H9 (cell line): ENCODE data around the gene GPI. TPM values are rescaled to one million over a fixed set of nuclear protein-coding genes. Genes with fewer than 3 reads are reported as not detected.

Experiments used
- DNase-seq: peaks from one replicate; pipeline ENCODE4 v3.0.0-alpha.2; 2017
- H2AFZ ChIP-seq: one replicate; pipeline ENCODE4 v1.6.1; 2013; ENCODE audit warnings: mild to moderate bottlenecking, low read length, control low read depth, moderate library complexity
- H2AK5ac ChIP-seq: 2 replicates; pipeline ENCODE4 v1.6.1; 2013; ENCODE audit warnings: low read length, control low read depth, mixed read lengths; ENCODE audit not compliant: insufficient read length
- H2BK120ac ChIP-seq: one replicate; pipeline ENCODE4 v1.6.1; 2013; ENCODE audit warnings: low read depth, mild to moderate bottlenecking, low read length, control low read depth, inconsistent platforms; ENCODE audit not compliant: poor library complexity, severe bottlenecking
- H2BK12ac ChIP-seq: 2 replicates; pipeline ENCODE4 v1.6.1; 2013; ENCODE audit warnings: low read length, control low read depth, mixed read lengths, low read depth; ENCODE audit not compliant: insufficient read length
- H2BK15ac ChIP-seq: 2 replicates; pipeline ENCODE4 v1.6.1; 2013; ENCODE audit warnings: low read depth, low read length, control low read depth
- H2BK20ac ChIP-seq: one replicate; pipeline ENCODE4 v1.6.1; 2013; ENCODE audit warnings: low read depth, mild to moderate bottlenecking, low read length, control low read depth, inconsistent platforms; ENCODE audit not compliant: poor library complexity, severe bottlenecking
- H2BK5ac ChIP-seq: 2 replicates; pipeline ENCODE4 v1.6.1; 2013; ENCODE audit warnings: low read length, control low read depth, mixed read lengths; ENCODE audit not compliant: insufficient read length
- H3K14ac ChIP-seq: 2 replicates; pipeline ENCODE4 v1.6.1; 2013; ENCODE audit warnings: low read length, control low read depth; ENCODE audit not compliant: insufficient read depth
- H3K18ac ChIP-seq: 2 replicates; pipeline ENCODE4 v1.6.1; 2013; ENCODE audit warnings: low read depth, mild to moderate bottlenecking, mixed read lengths, low read length, control low read depth; ENCODE audit not compliant: insufficient read length
- H3K23ac ChIP-seq: 2 replicates; pipeline ENCODE4 v1.6.1; 2013; ENCODE audit warnings: low read length, control low read depth, mixed read lengths, low read depth; ENCODE audit not compliant: insufficient read length
- H3K23me2 ChIP-seq: 2 replicates; pipeline ENCODE4 v1.6.1; 2013; ENCODE audit warnings: low read depth, mild to moderate bottlenecking, mixed read lengths, low read length, control low read depth; ENCODE audit not compliant: insufficient read length, poor library complexity, severe bottlenecking
- H3K27ac ChIP-seq: 2 replicates; pipeline ENCODE4 v1.5.1; 2013; ENCODE audit warnings: low read length, control low read depth, mixed read lengths, low read depth; ENCODE audit not compliant: insufficient read length
- H3K27me3 ChIP-seq: 2 replicates; pipeline ENCODE4 v1.6.1; 2013; ENCODE audit warnings: low read length, control low read depth, inconsistent platforms; ENCODE audit not compliant: insufficient read depth
- H3K4ac ChIP-seq: 2 replicates; pipeline ENCODE4 v1.6.1; 2013; ENCODE audit warnings: low read depth, mild to moderate bottlenecking, control low read depth, inconsistent platforms, low read length, moderate library complexity
- H3K4me1 ChIP-seq: 2 replicates; pipeline ENCODE4 v1.6.1; 2013; ENCODE audit warnings: low read length, control low read depth, inconsistent platforms; ENCODE audit not compliant: insufficient read depth
- H3K4me2 ChIP-seq: 2 replicates; pipeline ENCODE4 v1.6.1; 2013; ENCODE audit warnings: low read length, control low read depth, mixed read lengths; ENCODE audit not compliant: insufficient read length, insufficient read depth
- H3K56ac ChIP-seq: 2 replicates; pipeline ENCODE4 v1.6.1; 2013; ENCODE audit warnings: low read depth, mild to moderate bottlenecking, mixed read lengths, low read length, control low read depth; ENCODE audit not compliant: insufficient read length
- H3K79me1 ChIP-seq: 2 replicates; pipeline ENCODE4 v1.6.1; 2013; ENCODE audit warnings: low read depth, mild to moderate bottlenecking, moderate library complexity, low read length, control low read depth, inconsistent platforms; ENCODE audit not compliant: insufficient read depth, poor library complexity, severe bottlenecking
- H3K79me2 ChIP-seq: 2 replicates; pipeline ENCODE4 v1.6.1; 2013; ENCODE audit warnings: low read length, control low read depth, inconsistent platforms; ENCODE audit not compliant: insufficient read depth
- H3K9ac ChIP-seq: 2 replicates; pipeline ENCODE4 v1.6.1; 2013; ENCODE audit warnings: low read length, control low read depth, mixed read lengths; ENCODE audit not compliant: insufficient read length; ENCODE audit errors: extremely low read depth
- H3K9me3 ChIP-seq: one replicate; pipeline ENCODE4 v1.6.1; 2013; ENCODE audit warnings: low read depth, low read length, inconsistent platforms; ENCODE audit not compliant: control insufficient read depth
- H3T11ph ChIP-seq: one replicate; pipeline ENCODE4 v1.6.1; 2013; ENCODE audit warnings: mild to moderate bottlenecking, low read length, control low read depth, inconsistent platforms
- H4K20me1 ChIP-seq: one replicate; pipeline ENCODE4 v1.6.1; 2013; ENCODE audit not compliant: control insufficient read depth, insufficient read length, insufficient read depth
- H4K5ac ChIP-seq: 2 replicates; pipeline ENCODE4 v1.6.1; 2013; ENCODE audit warnings: low read depth, mild to moderate bottlenecking, mixed read lengths, low read length, control low read depth; ENCODE audit not compliant: insufficient read length
- H4K8ac ChIP-seq: replicated peaks from 2 replicates; pipeline ENCODE4 v1.6.1; 2013; ENCODE audit warnings: low read length, control low read depth, mixed read lengths, low read depth; ENCODE audit not compliant: insufficient read length
- H4K91ac ChIP-seq: 2 replicates; pipeline ENCODE4 v1.6.1; 2013; ENCODE audit warnings: low read depth, mild to moderate bottlenecking, moderate library complexity, mixed read lengths, low read length, control low read depth; ENCODE audit not compliant: insufficient read length
- H3K27ac Mint-ChIP-seq, 3 experiments: 2 replicates in 2 of 3; 3 replicates in 1 of 3; pipeline ENCODE4 v1.8.0; 2020 to 2021; ENCODE audit warnings: mixed read lengths in 3 of 3, mild to moderate bottlenecking in 1 of 3, moderate library complexity in 1 of 3
- H3K27me3 Mint-ChIP-seq: 2 replicates; pipeline ENCODE4 v1.8.0; 2021; ENCODE audit warnings: low read depth, mild to moderate bottlenecking, moderate library complexity, mixed read lengths
- H3K36me3 Mint-ChIP-seq, 3 experiments: 2 replicates in 2 of 3; 3 replicates in 1 of 3; pipeline ENCODE4 v1.8.0; 2020 to 2021; ENCODE audit warnings: low read depth in 3 of 3, mixed read lengths in 3 of 3; ENCODE audit not compliant: insufficient read depth in 1 of 3
- H3K4me1 Mint-ChIP-seq, 2 experiments: 2 replicates each; pipeline ENCODE4 v1.8.0; 2020; ENCODE audit warnings: mixed read lengths in 2 of 2
- H3K4me3 Mint-ChIP-seq, 2 experiments: 2 replicates in 1 of 2; 3 replicates in 1 of 2; pipeline ENCODE4 v1.8.0; 2020 to 2021; ENCODE audit warnings: mild to moderate bottlenecking in 2 of 2, mixed read lengths in 2 of 2, moderate library complexity in 1 of 2
- H3K9me3 Mint-ChIP-seq, 2 experiments: 2 replicates in 1 of 2; 3 replicates in 1 of 2; pipeline ENCODE4 v1.8.0; 2020; ENCODE audit warnings: mild to moderate bottlenecking in 2 of 2, mixed read lengths in 2 of 2, moderate library complexity in 1 of 2
- WGBS: extraction: QIAGEN DNeasy Blood & Tissue Kit; methylation state at CpG from one replicate; pipeline ENCODE4 v1.1.7; 2013; ENCODE audit warnings: missing lambda C conversion rate, low lambda C conversion rate, mixed read lengths; ENCODE audit not compliant: insufficient read length; ENCODE audit errors: extremely low coverage; 5-methylcytosine and 5-hydroxymethylcytosine counted together
- total RNA-seq: library from RNA; stranded (reverse); gene quantifications from 2 replicates; pipeline ENCODE4 v1.2.1, GENCODE V29; 2021
- TF ChIP-seq, protein P1 (sequence below): fragments of 200-600 bp; sonication (generic); conservative IDR thresholded peaks from 3 replicates; pipeline ENCODE4 v1.8.0; 2021; ENCODE audit warnings: antibody characterized with exemption, mild to moderate bottlenecking

The GPI gene
- total RNA-seq, 1 experiment from 2014 or later = 373 TPM

DNA sequence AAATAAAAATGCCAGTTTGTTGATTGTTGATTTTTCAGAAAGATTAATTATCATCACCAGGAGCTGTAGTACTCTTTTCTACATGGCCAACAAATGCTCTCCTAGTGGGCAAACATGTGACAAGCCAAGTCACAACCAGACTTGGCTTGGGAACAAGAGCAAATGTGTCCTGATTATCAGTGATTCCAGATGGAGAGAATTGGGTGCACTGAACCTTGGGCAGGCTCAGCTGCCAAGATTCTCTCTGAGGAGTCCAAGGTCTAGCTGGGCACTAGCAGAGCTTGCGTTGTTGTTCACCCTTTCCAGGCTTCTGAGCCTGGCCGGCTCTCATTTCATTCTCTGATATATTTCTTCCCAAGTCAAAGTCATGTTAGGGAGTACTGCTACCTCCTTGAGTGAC is 27.3 kb upstream of the GPI start:
- Histone ChIP-seq H2AK5ac (no peak overlapping the region), H3K79me1 (no peaks in the 10 kb centered on the region), H3K9ac (no peak overlapping the region), H3K18ac (no peak overlapping the region), H3K14ac (no peak overlapping the region), H2BK20ac (no peak overlapping the region), H2AFZ (no peak overlapping the region), H4K8ac (no peak overlapping the region), H3K4ac (no peak overlapping the region), H3K23me2 (no peaks in the 10 kb centered on the region), H4K5ac (no peak overlapping the region), H4K91ac (no peak overlapping the region), H2BK5ac (no peak overlapping the region), H4K20me1 (no peaks in the 10 kb centered on the region), H3K56ac (no peak overlapping the region), H3K4me2 (no peak overlapping the region), H3K79me2 (no peaks in the 10 kb centered on the region), H2BK15ac (no peak overlapping the region), H2BK12ac (no peak overlapping the region), H3K9me3 (no peaks in the 10 kb centered on the region), H3K27me3 (no peaks in the 10 kb centered on the region), H2BK120ac (no peak overlapping the region), H3K4me1 (no peaks in the 10 kb centered on the region), H3K27ac (no peak overlapping the region), H3T11ph (no peak overlapping the region), H3K23ac (no peak overlapping the region)
- TF ChIP-seq, protein P1, sequence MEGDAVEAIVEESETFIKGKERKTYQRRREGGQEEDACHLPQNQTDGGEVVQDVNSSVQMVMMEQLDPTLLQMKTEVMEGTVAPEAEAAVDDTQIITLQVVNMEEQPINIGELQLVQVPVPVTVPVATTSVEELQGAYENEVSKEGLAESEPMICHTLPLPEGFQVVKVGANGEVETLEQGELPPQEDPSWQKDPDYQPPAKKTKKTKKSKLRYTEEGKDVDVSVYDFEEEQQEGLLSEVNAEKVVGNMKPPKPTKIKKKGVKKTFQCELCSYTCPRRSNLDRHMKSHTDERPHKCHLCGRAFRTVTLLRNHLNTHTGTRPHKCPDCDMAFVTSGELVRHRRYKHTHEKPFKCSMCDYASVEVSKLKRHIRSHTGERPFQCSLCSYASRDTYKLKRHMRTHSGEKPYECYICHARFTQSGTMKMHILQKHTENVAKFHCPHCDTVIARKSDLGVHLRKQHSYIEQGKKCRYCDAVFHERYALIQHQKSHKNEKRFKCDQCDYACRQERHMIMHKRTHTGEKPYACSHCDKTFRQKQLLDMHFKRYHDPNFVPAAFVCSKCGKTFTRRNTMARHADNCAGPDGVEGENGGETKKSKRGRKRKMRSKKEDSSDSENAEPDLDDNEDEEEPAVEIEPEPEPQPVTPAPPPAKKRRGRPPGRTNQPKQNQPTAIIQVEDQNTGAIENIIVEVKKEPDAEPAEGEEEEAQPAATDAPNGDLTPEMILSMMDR = no peak
- Mint-ChIP-seq H3K9me3 (no peaks in the 10 kb centered on the region), H3K36me3 (peaks cover 18 to 61% (median 57%) of the 10 kb centered on the region in 3 experiments; a peak in 6 of 7 replicates), H3K27ac (no peak overlapping the region), H3K27me3 (no peaks in the 10 kb centered on the region), H3K4me3 (no peak overlapping the region), H3K4me1 (no peaks in the 10 kb centered on the region)
- no CpG with 5 or more reads among the region's 2 CpGs for WGBS
- no peak for DNase-seq
